ENCODE data around the gene SOX15. TPM values are rescaled to one million over a fixed set of nuclear protein-coding genes. Genes with fewer than 3 reads are reported as not detected.

The SOX15 gene
- total and polyA plus RNA-seq, 2 of the 13 experiments (the other 11 are each of a cell fraction or from before 2014, with no cell fraction given), result 0.07 to 0.18 TPM

- TF ChIP-seq PATZ1 (CRISPR knock-in tag; IDR thresholded peaks at IDR 0.05), result 0 out of 2 replicates have a peak, but pooled peaks have one; percentile 15
- 0 out of 2 replicates have a peak, but pooled peaks have one; percentile 28 for TF ChIP-seq ZNF33B (CRISPR knock-in tag; IDR thresholded peaks at IDR 0.05)
- TF ChIP-seq PHB2 (IDR thresholded peaks at IDR 0.05; ENCODE audit: partially characterized antibody), result no peak
- no peak for TF ChIP-seq NFYB (CRISPR knock-in tag; IDR thresholded peaks at IDR 0.05)
- TF ChIP-seq SRY (CRISPR knock-in tag; IDR thresholded peaks at IDR 0.05), result 0 out of 2 replicates have a peak, but pooled peaks have one; percentile 45
- TF ChIP-seq PHF21A (CRISPR knock-in tag; IDR thresholded peaks at IDR 0.05), result no peak
- TF ChIP-seq LCORL (IDR thresholded peaks at IDR 0.05), result no peak
- TF ChIP-seq LCORL (CRISPR knock-in tag; IDR thresholded peaks at IDR 0.05), result peak; percentile 14; the same call in 1 of the 2 replicates
- TF ChIP-seq, protein P1, sequence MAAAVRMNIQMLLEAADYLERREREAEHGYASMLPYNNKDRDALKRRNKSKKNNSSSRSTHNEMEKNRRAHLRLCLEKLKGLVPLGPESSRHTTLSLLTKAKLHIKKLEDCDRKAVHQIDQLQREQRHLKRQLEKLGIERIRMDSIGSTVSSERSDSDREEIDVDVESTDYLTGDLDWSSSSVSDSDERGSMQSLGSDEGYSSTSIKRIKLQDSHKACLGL (CRISPR knock-in tag; IDR thresholded peaks at IDR 0.05), result peak; percentile 53; the same call in 1 of the 2 replicates
- no peak for TF ChIP-seq MTF1 (CRISPR knock-in tag; IDR thresholded peaks at IDR 0.05)
- TF ChIP-seq KAT2B (IDR thresholded peaks at IDR 0.05; ENCODE audit: borderline replicate concordance, low read depth, low read length), result no peak
- TF ChIP-seq ZBTB20 (CRISPR knock-in tag; IDR thresholded peaks at IDR 0.05; ENCODE audit: borderline replicate concordance, low read depth), result no peak
- TF ChIP-seq NCOA5 (CRISPR knock-in tag; IDR thresholded peaks at IDR 0.05), result no peak
- TF ChIP-seq IRF2 (CRISPR knock-in tag; IDR thresholded peaks at IDR 0.05), result no peak
- TF ChIP-seq, protein P2, sequence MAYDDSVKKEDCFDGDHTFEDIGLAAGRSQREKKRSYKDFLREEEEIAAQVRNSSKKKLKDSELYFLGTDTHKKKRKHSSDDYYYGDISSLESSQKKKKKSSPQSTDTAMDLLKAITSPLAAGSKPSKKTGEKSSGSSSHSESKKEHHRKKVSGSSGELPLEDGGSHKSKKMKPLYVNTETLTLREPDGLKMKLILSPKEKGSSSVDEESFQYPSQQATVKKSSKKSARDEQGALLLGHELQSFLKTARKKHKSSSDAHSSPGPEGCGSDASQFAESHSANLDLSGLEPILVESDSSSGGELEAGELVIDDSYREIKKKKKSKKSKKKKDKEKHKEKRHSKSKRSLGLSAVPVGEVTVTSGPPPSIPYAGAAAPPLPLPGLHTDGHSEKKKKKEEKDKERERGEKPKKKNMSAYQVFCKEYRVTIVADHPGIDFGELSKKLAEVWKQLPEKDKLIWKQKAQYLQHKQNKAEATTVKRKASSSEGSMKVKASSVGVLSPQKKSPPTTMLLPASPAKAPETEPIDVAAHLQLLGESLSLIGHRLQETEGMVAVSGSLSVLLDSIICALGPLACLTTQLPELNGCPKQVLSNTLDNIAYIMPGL (CRISPR knock-in tag; IDR thresholded peaks at IDR 0.05; ENCODE audit: borderline replicate concordance in 1 of 2, low read depth in 1 of 2), result no peak
- no peak for TF ChIP-seq SUZ12 (IDR thresholded peaks at IDR 0.05; ENCODE audit: low read depth, low read length)
- TF ChIP-seq ARNT (IDR thresholded peaks at IDR 0.05), result no peak
- TF ChIP-seq CHD2 (IDR thresholded peaks at IDR 0.05; ENCODE audit: low read depth, low read length), result no peak
- no peak for TF ChIP-seq EED (CRISPR knock-in tag; IDR thresholded peaks at IDR 0.05)
- no peak for TF ChIP-seq HOXA5 (CRISPR knock-in tag; IDR thresholded peaks at IDR 0.05)
- TF ChIP-seq ATF7 (IDR thresholded peaks at IDR 0.05), result no peak
- TF ChIP-seq ATF7 (CRISPR knock-in tag; IDR thresholded peaks at IDR 0.05), result no peak
- no peak for TF ChIP-seq RFX3 (CRISPR knock-in tag; IDR thresholded peaks at IDR 0.05)
- no peak for TF ChIP-seq SKI (IDR thresholded peaks at IDR 0.05; ENCODE audit: partially characterized antibody)
These were observed 41.8 kb upstream of the SOX15 start (continued) for GRCh38 chr17:7631398-7632380.

Measured in HepG2 (cell line).